ENCODE data around the gene BTBD9.

- no peak for TF ChIP-seq CTCF (IDR thresholded peaks at IDR 0.05; ENCODE audit: borderline replicate concordance, extremely low read depth, low read length, poor library complexity, severe bottlenecking)
- TF ChIP-seq EZH2 (IDR thresholded peaks at IDR 0.05; ENCODE audit: borderline replicate concordance, low read depth, low read length, severe bottlenecking) = no peak
Measured at GRCh38 chr6:38588631-38589366, 50.9 kb downstream of the BTBD9 start.

Data from DND-41 (cell line).